ENCODE measurements around the gene DNAI4.
"Not testable (repeated sequence)": the region's sequence is repeated elsewhere in the genome, so short reads cannot be mapped to it uniquely, and the experiment has no call there.

Gene DNAI4

DNA sequence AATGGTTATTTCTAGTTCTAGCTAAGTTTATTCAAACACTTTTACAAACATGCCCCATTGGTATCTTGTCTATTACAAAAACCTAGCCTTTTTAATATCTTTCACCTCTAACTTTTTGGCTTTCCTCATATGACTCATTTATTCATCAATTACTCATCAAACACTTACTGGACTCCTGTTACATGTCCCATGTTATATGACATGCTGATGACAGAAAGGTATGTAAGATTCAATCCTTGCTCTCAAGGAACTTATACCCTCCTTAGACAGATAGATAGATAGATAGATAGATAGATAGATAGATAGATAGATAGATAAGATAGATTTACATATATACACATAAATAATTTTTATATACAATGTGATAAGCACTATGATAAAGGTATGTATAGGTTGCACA is 89.7 kb downstream of the DNAI4 start:
- no peaks in the 10 kb centered on the region for H3K36me3 Mint-ChIP-seq (ENCODE audit: low read depth)
- no peaks in the 10 kb centered on the region for H3K4me1 Mint-ChIP-seq
- H3K27ac Mint-ChIP-seq: no peak overlapping the region
- DNase-seq (no peak), ATAC-seq (no peak)
- no peaks in the 10 kb centered on the region for H3K9me3 Mint-ChIP-seq
- H3K4me3 Mint-ChIP-seq: no peak overlapping the region
- no peaks in the 10 kb centered on the region for H3K27me3 Mint-ChIP-seq

DNA sequence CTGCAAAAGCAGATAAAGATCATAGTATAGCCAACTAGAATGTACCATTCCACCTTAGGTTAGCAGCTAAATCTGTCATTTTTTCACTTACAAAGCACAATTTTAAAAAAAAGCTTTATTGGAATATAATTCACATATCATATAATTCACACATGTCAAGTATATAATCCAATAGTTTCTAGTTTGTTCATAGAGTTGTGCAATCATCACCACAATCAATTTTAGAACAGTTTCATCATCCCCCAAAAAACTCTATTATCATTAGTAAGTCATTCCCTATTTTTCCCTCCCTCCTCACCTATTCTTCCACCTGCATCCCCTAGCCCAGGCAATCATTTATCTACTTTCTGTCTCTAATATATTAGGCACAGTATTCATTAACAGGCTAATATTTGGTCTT is 91.5 kb downstream of the DNAI4 start:
- no peak overlapping the region for H3K4me3 Mint-ChIP-seq
- DNase-seq (no peak), ATAC-seq (no peak)
- H3K27ac Mint-ChIP-seq: no peak overlapping the region
- H3K4me1 Mint-ChIP-seq: no peaks in the 10 kb centered on the region
- H3K9me3 Mint-ChIP-seq: no peaks in the 10 kb centered on the region
- H3K27me3 Mint-ChIP-seq: no peaks in the 10 kb centered on the region
- no peaks in the 10 kb centered on the region for H3K36me3 Mint-ChIP-seq (ENCODE audit: low read depth)

DNA sequence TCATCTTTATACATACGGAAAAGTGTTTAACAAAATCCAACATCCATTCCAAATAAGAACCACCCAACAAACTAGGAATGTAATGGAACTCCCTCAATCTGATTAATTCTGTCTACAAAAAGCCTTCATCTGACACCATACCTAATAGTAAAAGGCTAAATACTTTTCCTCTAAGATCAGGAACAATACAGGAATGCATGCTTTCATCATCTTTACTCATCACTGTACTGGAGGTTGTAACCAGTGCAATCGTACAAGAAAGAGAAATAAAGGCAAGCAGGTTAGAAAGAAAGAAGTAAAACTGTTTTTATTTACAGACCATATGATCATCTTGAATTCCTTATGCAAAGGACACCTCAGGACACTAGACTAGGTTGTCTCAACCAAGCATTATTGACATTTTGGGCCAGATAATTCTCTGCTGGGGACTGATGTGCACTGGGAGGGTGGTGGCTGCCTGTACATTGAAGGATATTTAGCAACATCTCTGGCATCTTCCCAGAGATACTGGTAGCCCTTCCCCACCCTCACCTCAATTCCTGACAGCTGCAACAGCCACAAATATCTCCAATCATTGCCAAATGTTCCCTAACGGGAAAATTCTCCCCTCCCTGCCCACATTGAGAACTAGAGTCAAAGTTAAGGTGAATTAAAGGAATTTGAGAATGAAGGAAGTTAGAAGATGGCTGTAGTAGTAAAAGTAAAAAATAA is 93.0 kb downstream of the DNAI4 start:
- DNase-seq (no peak), ATAC-seq (no peak)
- no peaks in the 10 kb centered on the region for H3K36me3 Mint-ChIP-seq (ENCODE audit: low read depth)
- no peak overlapping the region for H3K4me3 Mint-ChIP-seq
- no peak overlapping the region for H3K27ac Mint-ChIP-seq
- H3K9me3 Mint-ChIP-seq: no peaks in the 10 kb centered on the region
- H3K4me1 Mint-ChIP-seq: no peaks in the 10 kb centered on the region
- H3K27me3 Mint-ChIP-seq: no peaks in the 10 kb centered on the region

DNA sequence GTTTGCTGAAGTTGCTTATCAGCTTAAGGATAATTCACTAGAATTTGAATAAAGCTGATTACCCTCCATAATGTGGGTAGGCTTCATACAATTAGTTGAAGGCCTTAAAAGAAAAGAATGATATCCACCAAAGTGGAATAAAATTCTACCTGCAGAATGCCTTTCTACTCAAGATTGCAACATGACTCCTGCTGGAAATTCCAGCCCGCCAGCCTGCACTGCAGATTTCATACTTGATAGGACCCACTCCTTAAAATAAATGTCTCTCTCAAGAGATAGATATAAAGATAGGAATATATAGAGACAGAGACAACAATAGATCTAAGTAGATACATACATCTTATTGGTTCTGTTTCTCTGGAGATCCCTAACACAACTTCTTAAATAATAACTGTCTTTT is 99.9 kb downstream of the DNAI4 start:
- ATAC-seq (no peak), DNase-seq (no peak)
- H3K27ac Mint-ChIP-seq: no peak overlapping the region
- H3K36me3 Mint-ChIP-seq (ENCODE audit: low read depth): no peaks in the 10 kb centered on the region
- no peaks in the 10 kb centered on the region for H3K4me1 Mint-ChIP-seq
- no peak overlapping the region for H3K4me3 Mint-ChIP-seq
- no peaks in the 10 kb centered on the region for H3K9me3 Mint-ChIP-seq
- H3K27me3 Mint-ChIP-seq: no peaks in the 10 kb centered on the region

DNA sequence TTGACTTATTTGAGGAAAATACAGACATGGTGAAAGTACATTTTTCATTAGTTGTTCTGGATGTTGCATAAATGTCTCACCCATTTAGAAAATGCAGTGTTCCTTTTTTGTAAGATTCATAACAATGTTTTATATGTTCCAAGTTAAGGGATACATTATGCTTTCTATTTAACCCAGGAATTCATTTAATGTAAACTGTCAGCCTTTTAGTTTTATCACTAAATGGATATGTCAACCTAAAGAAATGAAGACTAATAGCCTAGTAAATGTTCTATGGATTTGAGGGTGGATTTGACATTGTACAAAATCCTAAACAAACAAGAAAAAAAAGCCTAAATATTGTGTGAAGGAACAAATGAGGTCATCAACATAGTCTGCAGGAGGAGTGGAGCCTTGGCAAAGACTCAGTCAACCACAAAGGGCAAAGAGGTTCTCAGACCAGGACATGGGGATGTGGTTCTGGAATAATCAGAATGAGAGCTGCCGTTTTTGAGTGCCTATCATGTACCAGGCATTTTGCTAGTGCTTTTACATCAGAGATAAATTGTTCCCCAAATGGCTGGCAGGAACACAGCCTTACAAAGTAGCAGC is 114.8 kb downstream of the DNAI4 start:
- no peak overlapping the region for H3K27ac Mint-ChIP-seq
- H3K27me3 Mint-ChIP-seq: no peaks in the 10 kb centered on the region
- DNase-seq (no peak), ATAC-seq (no peak)
- no peaks in the 10 kb centered on the region for H3K36me3 Mint-ChIP-seq (ENCODE audit: low read depth)
- no peak overlapping the region for H3K4me3 Mint-ChIP-seq
- H3K4me1 Mint-ChIP-seq: no peaks in the 10 kb centered on the region
- no peaks in the 10 kb centered on the region for H3K9me3 Mint-ChIP-seq

DNA sequence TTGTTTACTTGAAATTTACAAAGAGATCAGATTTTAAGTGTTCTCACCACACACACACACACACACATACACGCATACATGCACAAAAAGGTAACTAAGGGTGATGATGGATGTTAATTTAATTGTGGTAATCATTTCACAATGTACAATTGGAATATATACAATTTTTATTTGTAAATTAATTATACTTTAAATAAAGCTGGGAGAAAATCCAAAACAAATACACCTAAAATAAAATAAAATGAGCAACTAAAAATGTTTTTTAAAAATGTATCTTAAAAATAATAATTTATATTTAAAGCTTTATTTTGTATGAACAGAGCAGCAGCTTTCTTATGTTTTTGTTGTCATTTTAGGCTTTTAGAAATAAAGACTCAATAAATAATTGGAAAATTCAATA is 115.4 kb downstream of the DNAI4 start:
- DNase-seq: no peak
- no peaks in the 10 kb centered on the region for H3K4me1 Mint-ChIP-seq

DNA sequence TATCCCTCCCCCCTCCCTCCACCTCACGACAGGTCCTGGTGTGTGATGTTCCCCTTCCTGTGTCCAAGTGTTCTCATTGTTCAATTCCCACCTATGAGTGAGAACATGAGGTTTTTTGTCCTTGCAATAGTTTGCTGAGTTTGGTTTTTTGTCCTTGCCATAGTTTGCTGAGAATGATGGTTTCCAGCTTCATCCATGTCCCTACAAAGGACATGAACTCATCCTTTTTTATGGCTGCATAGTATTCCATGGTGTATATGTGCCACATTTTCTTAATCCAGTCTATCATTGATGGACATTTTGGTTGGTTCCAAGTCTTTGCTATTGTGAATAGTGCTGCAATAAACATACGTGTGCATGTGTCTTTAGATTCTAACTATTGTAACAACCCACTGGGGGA is 128.8 kb downstream of the DNAI4 start:
- not testable (repeated sequence) for H3K27ac Mint-ChIP-seq; DNase-seq; H3K36me3 Mint-ChIP-seq (ENCODE audit: low read depth); H3K27me3 Mint-ChIP-seq; H3K4me1 Mint-ChIP-seq; ATAC-seq; H3K4me3 Mint-ChIP-seq; H3K9me3 Mint-ChIP-seq

More for the DNA sequence above, 115.4 kb downstream of the DNAI4 start:
- Mint-ChIP-seq H3K9me3 (no peaks in the 10 kb centered on the region), H3K36me3 (ENCODE audit: low read depth) (no peaks in the 10 kb centered on the region), H3K4me3 (no peak overlapping the region), H3K27me3 (no peaks in the 10 kb centered on the region), H3K27ac (no peak overlapping the region)
- ATAC-seq: no peak

DNA sequence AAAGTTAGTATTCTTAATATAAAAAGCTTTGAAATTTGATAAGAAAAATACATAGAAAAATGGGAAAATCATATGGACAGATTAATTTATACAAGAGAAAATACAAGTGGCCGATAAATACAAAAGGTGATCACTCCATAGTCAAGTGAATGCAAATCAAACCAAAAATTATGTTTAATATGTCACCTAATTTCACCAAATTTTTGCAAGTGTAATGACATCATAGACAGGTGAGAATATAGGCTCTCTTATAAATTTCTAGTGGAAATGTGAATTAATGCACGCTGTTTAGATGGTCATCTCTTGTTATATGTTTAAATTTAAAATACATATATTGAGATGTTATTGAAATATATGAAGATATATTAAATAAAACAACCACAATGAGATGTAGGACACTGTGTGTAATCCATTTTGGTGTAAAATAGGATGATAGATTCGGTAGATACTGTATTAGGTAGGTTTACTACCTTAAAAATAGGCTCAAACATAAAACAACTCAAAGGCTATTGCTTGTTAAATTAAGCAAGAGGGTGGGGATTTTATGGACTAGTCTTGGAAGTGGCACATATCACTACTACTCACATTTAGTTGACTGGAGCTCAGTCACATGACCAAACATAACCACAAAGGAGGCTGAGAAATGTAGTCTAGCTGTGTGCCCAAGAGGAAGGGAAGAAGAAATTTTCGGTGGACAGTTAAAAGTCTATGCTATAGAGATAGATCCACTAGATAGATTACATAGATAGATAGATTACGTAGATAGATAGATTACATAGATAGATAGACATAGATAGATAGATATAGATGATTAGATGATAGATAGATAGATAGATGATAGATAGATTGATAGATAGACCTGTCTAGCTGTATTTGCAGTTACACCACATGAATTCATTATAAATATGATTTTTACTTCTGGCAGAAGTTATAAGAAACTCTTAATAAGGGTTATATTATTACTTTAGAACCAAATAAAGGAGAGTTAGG is 132.7 kb downstream of the DNAI4 start:
- no peaks in the 10 kb centered on the region for H3K36me3 Mint-ChIP-seq (ENCODE audit: low read depth)
- H3K4me1 Mint-ChIP-seq: peaks cover 18% of the 10 kb centered on the region
- H3K27ac Mint-ChIP-seq: no peak overlapping the region
- DNase-seq (no peak), ATAC-seq (no peak)
- H3K9me3 Mint-ChIP-seq: no peaks in the 10 kb centered on the region
- H3K4me3 Mint-ChIP-seq: no peak overlapping the region
- H3K27me3 Mint-ChIP-seq: no peaks in the 10 kb centered on the region

DNA sequence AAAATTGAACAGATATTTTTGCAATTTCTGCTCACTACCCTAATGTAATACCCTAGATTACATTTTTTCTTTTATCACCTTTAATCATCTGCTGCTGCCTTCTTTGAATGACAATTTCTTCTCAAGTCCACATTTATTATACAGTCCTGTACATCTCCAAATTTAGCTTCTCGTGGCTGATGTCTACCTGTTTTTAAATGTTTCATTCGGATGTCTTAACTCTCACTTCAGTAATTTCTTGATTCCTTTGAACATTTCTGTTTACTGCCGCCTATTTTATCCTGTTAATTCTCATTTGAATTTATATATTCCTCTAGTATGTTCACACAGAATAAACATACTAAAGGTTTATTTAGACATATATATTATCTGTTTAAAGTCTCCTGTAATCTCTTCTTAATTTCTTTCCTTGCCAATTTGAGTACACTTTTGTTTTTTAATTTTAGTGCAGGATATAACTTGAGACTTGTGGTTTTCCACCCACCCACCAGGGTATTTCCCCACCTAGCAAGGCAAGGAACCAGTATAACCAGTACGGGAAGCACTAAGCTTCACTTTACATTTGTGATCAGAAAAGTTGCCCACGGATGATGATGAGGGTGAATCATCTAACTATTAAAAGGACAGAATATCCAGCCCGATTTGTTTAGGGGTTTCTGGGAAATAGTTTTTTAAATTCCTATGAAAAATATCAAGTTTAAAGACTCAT is 136.3 kb downstream of the DNAI4 start:
- no peaks in the 10 kb centered on the region for H3K36me3 Mint-ChIP-seq (ENCODE audit: low read depth)
- H3K27ac Mint-ChIP-seq: peak overlapping the region; percentile 41
- DNase-seq (peak; percentile 61), ATAC-seq (peak; percentile 95)
- no peaks in the 10 kb centered on the region for H3K27me3 Mint-ChIP-seq
- no peaks in the 10 kb centered on the region for H3K9me3 Mint-ChIP-seq
- peaks cover 21% of the 10 kb centered on the region for H3K4me1 Mint-ChIP-seq
- H3K4me3 Mint-ChIP-seq: peak overlapping the region; percentile 64

DNA sequence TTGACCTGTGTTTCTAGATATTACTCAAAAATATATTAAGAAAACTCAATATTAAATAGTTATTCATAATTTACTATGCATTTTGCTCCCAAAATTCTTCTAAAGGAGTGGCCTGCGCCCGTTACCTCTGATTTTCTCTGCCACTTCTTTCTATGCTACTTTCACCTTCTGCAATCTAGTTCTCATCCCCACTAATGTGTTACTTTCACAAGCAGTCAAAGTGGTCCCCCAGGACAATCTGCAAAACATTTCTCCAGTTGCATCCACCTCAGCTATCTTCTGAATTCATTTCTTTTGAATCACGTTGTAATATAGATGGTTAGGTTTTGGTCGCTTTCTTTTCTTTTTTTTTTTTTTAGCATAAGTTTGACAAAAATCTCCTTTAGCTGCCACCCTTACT is 137.0 kb downstream of the DNAI4 start:
- H3K27me3 Mint-ChIP-seq: no peaks in the 10 kb centered on the region
- H3K4me3 Mint-ChIP-seq: no peak overlapping the region
- ATAC-seq (no peak), DNase-seq (no peak)
- H3K9me3 Mint-ChIP-seq: no peaks in the 10 kb centered on the region
- H3K36me3 Mint-ChIP-seq (ENCODE audit: low read depth): no peaks in the 10 kb centered on the region
- H3K4me1 Mint-ChIP-seq: peaks cover 21% of the 10 kb centered on the region
- H3K27ac Mint-ChIP-seq: no peak overlapping the region

DNA sequence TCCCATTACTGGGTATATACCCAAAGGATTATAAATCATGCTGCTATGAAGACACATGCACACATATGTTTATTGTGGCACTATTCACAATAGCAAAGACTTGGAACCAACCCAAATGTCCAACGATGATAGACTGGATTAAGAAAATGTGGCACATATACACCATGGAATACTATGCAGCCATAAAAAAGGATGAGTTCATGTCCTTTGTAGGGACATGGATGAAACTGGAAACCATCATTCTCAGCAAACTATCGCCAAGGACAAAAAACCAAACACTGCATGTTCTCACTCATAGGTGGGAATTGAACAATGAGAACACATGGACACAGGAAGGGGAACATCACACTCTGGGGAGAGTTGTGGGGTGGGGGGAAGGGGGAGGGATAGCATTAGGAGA is 138.9 kb downstream of the DNAI4 start:
- not testable (repeated sequence) for H3K27me3 Mint-ChIP-seq

DNA sequence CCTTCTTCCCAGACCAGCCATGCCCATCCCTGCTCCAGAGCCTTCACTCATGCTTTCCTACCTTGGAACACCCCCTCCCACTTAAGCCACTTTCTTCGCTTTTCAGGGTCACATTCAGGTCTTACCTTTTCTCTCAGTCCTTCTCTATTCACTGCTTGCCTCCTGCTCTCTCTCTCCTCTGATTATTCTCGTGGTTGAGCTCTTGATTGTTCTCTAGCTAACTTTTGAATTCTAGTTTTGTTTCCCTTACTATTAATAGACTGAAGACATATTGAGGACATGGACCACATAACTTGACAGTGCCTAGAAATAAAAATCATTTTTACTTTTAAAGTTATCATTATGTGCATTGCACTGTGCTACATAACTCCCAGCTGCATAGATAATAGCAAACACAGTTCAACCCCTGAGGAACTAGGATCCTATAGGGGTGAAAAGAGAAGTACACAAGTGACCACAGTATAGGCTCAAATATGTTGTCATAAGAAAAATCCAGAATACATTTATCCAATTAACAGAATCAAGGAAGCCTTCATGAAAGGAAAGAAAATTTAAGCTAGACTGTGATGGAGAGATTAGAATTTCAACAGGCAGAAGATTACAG is 145.1 kb downstream of the DNAI4 start:
- Mint-ChIP-seq H3K9me3 (no peaks in the 10 kb centered on the region), H3K36me3 (ENCODE audit: low read depth) (no peaks in the 10 kb centered on the region), H3K27ac (no peak overlapping the region), H3K27me3 (peaks cover 2% of the 10 kb centered on the region), H3K4me1 (peaks cover 3% of the 10 kb centered on the region), H3K4me3 (no peak overlapping the region)
- ATAC-seq: no peak
- no peak for DNase-seq

More for the DNA sequence above, 138.9 kb downstream of the DNAI4 start:
- not testable (repeated sequence) for H3K9me3 Mint-ChIP-seq; H3K4me3 Mint-ChIP-seq; ATAC-seq; H3K36me3 Mint-ChIP-seq (ENCODE audit: low read depth); DNase-seq; H3K27ac Mint-ChIP-seq
- peaks cover 21% of the 10 kb centered on the region for H3K4me1 Mint-ChIP-seq

DNA sequence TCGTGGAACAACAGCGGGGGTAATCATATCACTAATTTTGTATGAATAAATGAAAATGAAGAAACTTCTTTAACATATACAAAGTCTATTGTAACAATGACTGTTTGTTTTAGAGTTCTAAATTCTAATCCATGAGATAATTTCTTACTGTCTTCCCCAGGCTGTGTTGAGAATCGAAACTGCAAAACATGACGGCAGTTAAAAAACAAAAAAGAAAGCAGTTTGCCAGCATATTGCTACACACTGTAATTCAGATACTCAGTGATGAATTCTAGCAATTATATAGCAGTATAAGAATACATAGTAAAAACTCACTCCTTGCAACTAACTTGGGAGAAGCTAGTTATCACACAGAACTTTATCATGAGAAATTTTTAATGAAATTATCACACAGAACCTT is 145.7 kb downstream of the DNAI4 start:
- peaks cover 3% of the 10 kb centered on the region for H3K4me1 Mint-ChIP-seq
- H3K4me3 Mint-ChIP-seq: no peak overlapping the region

DNA sequence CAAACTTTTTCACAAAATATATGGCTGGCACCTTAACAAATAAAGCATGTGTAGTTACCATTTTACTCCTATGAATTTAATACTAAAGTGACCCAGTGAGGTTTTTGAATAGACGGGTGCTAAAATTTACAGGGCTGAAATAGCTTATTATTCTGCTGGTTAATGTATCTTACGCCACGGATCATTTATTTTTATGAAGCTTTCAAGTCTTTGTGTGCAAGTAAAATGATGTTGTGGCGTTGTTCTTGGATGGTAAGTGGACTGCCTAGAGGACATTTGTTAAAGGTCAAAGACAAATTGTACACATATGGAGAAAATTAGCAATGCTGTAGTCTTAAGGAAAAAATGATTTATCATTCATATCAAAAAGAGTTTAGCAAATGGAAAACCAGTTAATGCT is 146.4 kb downstream of the DNAI4 start:
- H3K27ac Mint-ChIP-seq: no peak overlapping the region
- peaks cover 2% of the 10 kb centered on the region for H3K27me3 Mint-ChIP-seq
- DNase-seq: no peak
- H3K9me3 Mint-ChIP-seq: no peaks in the 10 kb centered on the region
- no peak for ATAC-seq
- peaks cover 3% of the 10 kb centered on the region for H3K4me1 Mint-ChIP-seq
- no peaks in the 10 kb centered on the region for H3K36me3 Mint-ChIP-seq (ENCODE audit: low read depth)
- no peak overlapping the region for H3K4me3 Mint-ChIP-seq

More for the DNA sequence above, 145.7 kb downstream of the DNAI4 start:
- no peaks in the 10 kb centered on the region for H3K9me3 Mint-ChIP-seq
- peaks cover 2% of the 10 kb centered on the region for H3K27me3 Mint-ChIP-seq
- no peak for DNase-seq
- H3K27ac Mint-ChIP-seq: no peak overlapping the region
- H3K36me3 Mint-ChIP-seq (ENCODE audit: low read depth): no peaks in the 10 kb centered on the region
- no peak for ATAC-seq
